ENCODE measurements around the gene MARCKS.

MARCKS gene

GRCh38 chr6:113854531-113855499 lies 2.3 kb upstream of the MARCKS start:
- DNase-seq = no peak

GRCh38 chr6:113855500-113856374 lies 1.4 kb upstream of the MARCKS start:
- DNase-seq = no peak

GRCh38 chr6:113856375-113856624 lies 845 bp upstream of the MARCKS start:
- DNase-seq = no peak

GRCh38 chr6:113857556-113858479 lies 673 bp downstream of the MARCKS start:
- no peak for DNase-seq

- DNase-seq = peak; percentile 77
Observed at GRCh38 chr6:113858480-113859348, 1.6 kb downstream of the MARCKS start.

GRCh38 chr6:113859349-113860180 lies 2.4 kb downstream of the MARCKS start:
- no peak for DNase-seq

- no peak for DNase-seq
Observed at GRCh38 chr6:113860181-113860955, 3.2 kb downstream of the MARCKS start.

- no peak for DNase-seq
Observed at GRCh38 chr6:113862112-113862511, 5.0 kb downstream of the MARCKS start.

GRCh38 chr6:113870917-113871316 lies 13.8 kb downstream of the MARCKS start:
- no peak for DNase-seq

GRCh38 chr6:113871975-113872374 lies 14.8 kb downstream of the MARCKS start:
- no peak for DNase-seq

GRCh38 chr6:113873043-113873667 lies 16.0 kb downstream of the MARCKS start:
- no peak for DNase-seq

- no peak for DNase-seq
Observed at GRCh38 chr6:113875470-113875869, 18.3 kb downstream of the MARCKS start.

- DNase-seq = no peak
Observed at GRCh38 chr6:113876695-113877094, 19.6 kb downstream of the MARCKS start.

GRCh38 chr6:113879186-113880096 lies 22.3 kb downstream of the MARCKS start:
- DNase-seq = no peak

GRCh38 chr6:113881478-113881980 lies 24.4 kb downstream of the MARCKS start:
- DNase-seq = no peak

- no peak for DNase-seq
Observed at GRCh38 chr6:113882336-113883022, 25.3 kb downstream of the MARCKS start.

GRCh38 chr6:113884011-113884410 lies 26.9 kb downstream of the MARCKS start:
- no peak for DNase-seq

- DNase-seq = no peak
Observed at GRCh38 chr6:113886512-113886911, 29.4 kb downstream of the MARCKS start.

Measured in stimulated activated CD4-positive, alpha-beta T cell treated with anti-CD3 and anti-CD28 coated beads, Interleukin-4, amount 100 ng/mL, for 1 hour (primary cell).